Stimulated activated CD4-positive, alpha-beta T cell treated with anti-CD3 and anti-CD28 coated beads, Interleukin-15, amount 100 ng/mL, for 1 hour (primary cell): ENCODE data around the gene C20orf204.
A peak's percentile ranks its signal among the peaks of the same experiment; 100 is the strongest.
"Not testable (repeated sequence)": the region's sequence is repeated elsewhere in the genome, so short reads cannot be mapped to it uniquely, and the experiment has no call there.

ENCODE experiments used
- DNase-seq, 2 donors: peaks; one replicate each; pipeline ENCODE4 v3.0.0-alpha.2; 2020; ENCODE audit warnings: low read depth in 1 of 2, low spot score in 1 of 2

The C20orf204 gene

DNA sequence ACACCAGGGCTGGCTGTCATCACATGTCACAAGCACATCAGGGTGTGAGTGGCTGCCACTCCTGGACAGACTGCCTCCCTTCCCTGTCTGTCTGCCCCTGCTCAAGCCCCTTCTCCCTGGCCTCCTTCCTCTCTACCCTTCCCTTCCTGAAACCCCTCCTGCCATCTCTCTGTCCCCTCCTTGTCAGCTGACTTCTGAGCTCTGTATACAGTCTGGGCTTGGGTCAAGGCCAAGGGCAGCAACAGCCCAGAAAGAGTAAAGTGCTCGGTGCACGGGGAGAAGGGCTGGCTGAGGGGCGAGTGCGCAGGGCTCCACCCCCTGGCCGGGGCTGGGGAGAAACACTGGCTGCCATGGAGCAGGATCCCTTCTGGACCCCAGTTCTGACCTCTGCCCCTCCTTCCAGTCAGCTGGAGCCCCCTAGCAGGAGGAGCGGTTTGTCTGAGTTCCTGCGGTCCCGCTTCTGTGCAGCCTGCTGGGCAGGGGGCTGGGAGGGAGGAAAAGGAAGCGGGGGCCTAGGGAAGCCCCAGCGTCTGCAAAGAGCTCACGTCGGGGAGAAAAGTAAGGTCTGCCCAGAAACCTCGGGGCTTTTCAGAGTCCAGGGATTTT is 46.2 kb downstream of the C20orf204 start:
- no peak for DNase-seq

DNA sequence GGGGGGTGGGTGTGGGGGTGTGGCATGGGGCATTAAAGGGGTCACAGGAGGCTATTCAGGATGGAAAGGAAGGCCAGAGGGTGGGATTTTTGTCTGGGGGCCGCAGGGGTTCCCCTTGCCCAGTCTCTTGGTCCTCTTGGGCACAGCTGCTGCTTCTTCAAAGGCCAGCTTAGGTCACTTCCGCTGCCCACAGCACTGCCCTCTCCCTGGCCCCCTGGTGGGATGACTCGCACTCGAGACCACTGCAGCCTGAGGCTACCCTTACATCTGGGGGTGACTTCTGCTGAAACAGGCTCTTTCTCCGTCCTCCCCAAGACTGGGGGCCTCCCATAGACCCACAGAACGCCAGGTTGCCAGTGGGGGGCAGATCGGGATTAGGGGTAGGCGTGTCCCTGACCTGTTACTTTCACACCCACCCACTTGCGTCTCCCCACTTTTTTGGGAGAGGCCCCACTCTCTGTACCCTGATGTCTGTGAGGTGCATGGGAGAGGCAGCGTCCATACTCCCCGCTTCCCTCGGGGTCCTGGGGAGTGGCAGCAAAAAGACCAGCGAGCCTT is 46.9 kb downstream of the C20orf204 start:
- no peak for DNase-seq

DNA sequence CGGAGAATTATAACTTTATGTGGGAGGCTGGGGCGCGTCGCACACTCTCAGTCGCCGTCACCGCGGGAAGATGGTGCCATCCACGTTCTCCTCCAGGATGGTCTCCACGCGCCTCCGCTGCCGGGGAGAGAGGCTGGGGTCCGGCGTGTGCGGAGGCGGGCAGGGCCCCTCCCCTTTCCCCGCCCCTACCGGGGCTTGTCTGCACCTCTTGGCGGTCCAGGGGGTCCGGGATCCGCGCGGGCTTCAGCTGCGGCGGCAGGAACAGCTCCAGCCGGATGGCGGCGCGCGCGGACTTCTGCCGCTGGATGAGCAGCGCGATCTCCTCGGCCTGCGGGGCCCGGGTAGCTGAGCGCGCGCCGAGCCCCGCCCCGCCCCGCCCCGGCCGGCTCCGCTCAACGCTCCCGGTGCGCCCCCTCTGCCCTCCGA is 47.4 kb downstream of the C20orf204 start:
- peak; percentile 30 to 60 for DNase-seq

DNA sequence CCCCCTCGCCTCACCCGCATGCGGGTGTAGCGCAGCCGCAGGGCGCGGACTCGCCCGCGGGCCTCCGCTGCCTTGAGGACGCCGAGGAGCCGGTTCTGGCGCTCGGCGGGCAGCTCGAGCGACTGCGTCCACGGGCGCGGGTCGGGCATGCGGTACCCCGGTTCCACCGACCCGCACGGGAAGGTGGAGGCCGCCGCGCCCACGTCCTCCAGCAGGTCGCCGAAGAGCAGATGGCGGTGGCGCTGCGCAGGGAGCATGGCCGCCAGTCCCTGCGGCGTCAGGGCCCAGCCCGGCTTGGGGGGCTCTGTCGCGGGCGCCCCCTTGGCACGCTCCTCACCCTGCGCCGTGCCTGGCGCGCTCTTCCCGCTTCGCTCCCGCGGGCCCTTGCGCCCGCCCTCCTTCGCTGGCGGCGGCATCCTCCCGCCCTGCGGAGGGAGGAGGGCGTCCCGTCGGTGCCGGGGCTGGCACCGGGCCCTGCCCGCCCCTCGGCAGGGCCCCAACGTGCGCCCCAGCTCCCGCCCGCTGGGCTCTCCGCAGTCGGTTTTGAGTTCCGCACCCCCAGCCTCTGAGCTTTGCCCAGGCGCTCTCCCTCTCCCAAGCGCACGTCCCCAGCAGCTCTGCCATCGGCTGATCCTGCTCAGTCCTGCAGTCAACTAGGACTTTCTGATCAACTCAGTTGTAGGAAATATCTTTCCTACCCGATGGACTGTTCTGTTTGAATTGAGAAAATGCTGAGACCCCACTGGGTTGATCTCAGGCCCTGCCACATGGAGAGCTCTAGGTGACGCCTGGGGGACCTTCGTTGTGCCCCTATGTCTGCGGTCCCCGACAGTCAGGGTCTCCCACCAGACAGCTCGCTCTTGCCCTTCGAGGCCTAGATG is 48.1 kb downstream of the C20orf204 start, which contains the start of gene LKAAEAR1:
TSS of gene LKAAEAR1 (minus strand) at position 595 of the 881 bp plus-strand sequence. CDS start at position 416, 179 bp downstream.
- DNase-seq, result no peak

DNA sequence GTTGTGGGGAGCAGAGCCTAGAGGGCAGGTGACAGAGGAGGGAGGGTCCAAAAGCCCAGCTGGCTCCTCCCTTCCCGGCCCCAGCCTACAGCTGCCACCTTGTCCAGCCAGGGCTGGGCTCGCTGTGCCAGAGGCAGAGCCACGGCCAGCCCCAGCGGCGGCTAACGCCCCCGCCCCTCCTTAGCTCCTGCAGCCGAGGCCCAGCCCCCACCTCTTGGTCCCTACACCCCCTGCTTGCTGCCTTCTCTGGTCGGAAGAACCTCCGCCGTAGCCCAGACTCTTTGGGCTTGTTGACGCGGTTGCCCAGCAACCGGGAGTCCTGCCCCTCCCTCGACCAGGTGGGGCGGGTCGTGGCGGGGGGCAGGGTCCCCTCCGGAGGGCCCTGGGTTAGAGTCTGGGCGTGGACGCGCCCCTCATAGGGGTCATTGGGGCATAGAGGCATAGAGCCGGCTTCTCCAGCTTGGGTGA is 48.7 kb downstream of the C20orf204 start:
- no peak for DNase-seq

DNA sequence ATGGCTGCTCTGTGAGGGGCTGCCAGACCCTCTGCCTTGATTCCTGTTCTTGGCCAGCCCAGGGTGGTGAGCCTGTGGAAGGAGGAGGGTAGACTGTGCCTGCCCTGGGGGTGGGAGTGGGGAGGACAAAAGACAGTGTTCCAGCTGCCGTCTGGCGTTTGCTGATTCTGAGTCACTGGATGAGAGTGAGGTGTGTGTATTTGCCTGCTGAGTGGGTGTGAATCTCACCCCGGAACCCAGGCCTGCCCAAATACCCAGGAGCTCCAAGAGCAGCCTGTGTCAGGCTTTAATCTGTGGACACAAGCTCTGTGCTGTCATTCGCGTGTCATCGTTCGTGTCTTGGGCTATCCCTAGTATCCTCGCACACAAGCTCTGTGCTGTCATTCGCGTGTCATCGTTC is 50.8 kb downstream of the C20orf204 start:
- no peak for DNase-seq

DNA sequence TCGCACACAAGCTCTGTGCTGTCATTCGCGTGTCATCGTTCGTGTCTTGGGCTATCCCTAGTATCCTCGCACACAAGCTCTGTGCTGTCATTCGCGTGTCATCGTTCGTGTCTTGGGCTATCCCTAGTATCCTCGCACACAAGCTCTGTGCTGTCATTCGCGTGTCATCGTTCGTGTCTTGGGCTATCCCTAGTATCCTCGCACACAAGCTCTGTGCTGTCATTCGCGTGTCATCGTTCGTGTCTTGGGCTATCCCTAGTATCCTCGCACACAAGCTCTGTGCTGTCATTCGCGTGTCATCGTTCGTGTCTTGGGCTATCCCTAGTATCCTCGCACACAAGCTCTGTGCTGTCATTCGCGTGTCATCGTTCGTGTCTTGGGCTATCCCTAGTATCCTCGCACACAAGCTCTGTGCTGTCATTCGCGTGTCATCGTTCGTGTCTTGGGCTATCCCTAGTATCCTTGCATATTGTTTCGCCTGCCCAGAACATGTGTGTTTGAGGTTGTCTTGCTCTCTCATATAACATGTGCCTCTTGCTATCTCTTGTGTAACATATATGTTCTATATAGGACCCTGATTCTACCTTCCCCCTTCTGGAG is 51.3 kb downstream of the C20orf204 start:
- not testable (repeated sequence) for DNase-seq

DNA sequence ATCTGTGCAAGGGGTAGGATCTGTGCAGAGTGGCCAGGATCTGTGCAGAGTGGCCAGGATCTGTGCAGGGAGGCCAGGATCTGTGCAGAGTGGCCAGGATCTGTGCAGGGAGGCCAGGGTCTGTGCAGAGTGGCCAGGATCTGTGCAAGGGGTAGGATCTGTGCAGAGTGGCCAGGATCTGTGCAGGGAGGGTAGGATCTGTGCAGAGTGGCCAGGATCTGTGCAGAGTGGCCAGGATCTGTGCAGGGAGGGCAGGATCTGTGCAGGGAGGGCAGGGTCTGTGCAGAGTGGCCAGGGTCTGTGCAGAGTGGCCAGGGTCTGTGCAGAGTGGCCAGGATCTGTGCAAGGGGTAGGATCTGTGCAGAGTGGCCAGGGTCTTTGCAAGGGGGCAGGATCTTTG is 52.6 kb downstream of the C20orf204 start:
- DNase-seq, result not testable (repeated sequence)
